Uterine smooth muscle cell (primary cell): ENCODE data around the gene KCNMB2. TPM values are rescaled to one million over a fixed set of nuclear protein-coding genes. Genes with fewer than 3 reads are reported as not detected.

ENCODE experiments used
- total RNA-seq: library from RNA; depleted of rRNA; stranded (reverse); fragments of >200 nt; gene quantifications from 2 replicates; pipeline ENCODE4 v1.2.3, GENCODE V29; 2014

KCNMB2 gene
- 0.87 TPM in 1 of 2 replicates, not detected in the other for total RNA-seq

DNA sequence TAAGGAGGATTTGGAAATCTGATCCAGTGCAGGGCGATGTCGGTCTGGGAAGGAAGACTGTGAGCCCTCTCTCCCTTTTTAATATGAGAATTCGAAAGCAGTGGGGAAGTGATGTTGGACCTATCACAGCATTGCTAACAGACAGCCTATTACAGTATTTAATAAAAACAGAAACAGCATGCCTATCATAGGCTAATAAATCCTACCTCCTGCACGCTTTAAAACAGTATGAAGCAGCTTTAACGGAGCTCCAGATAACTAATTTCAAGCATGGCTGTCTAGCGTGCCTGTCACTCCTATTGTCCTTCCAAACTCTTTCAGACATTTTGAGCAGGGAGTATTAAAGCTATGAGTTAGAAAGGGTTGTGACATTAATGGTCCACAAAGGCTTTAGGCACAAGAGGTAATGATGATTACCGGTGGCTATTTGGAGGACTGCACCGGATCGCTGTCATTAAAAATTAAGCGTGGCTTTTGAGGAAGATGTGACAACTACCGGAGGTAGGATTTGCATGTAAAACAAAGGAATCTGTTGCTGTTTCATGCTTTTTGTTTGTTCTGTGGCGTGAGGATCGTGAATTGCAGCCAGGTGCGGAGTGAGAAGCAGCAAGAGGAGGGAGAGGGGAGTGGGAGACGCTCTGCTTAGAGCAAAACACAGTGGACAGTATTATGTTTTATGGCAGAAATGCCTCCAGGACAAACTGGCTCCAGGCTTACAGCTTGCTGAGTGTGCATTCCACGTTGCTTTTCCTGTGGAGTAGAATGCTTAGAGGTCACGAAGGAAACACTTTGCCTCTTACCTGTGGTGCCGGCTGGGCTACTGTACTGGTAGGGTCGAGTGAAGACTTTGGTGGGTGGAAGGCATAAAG lies at the start of gene KCNMB2:
Gene KCNMB2 (plus strand): TSS at position 226 of the 869 bp plus-strand sequence.

